Mammary epithelial cell (primary cell): ENCODE data around the gene BBS7.

Experiments used
- EZH2 ChIP-seq: IDR thresholded peaks from 2 replicates; pipeline ENCODE4 v1.6.1; 2012; ENCODE audit warnings: low read length, inconsistent platforms, borderline replicate concordance
- TF ChIP-seq, protein P1 (sequence below), 2 donors: IDR thresholded peaks in 1 of 2; conservative IDR thresholded peaks in 1 of 2; 2 replicates each; pipeline ENCODE4 v1.5.1; 2011 to 2012; ENCODE audit warnings: inconsistent platforms in 2 of 2, low read length in 2 of 2, mild to moderate bottlenecking in 2 of 2, control low read depth in 1 of 2, low read depth in 1 of 2; ENCODE audit not compliant: insufficient read depth in 1 of 2; ENCODE audit errors: extremely low read depth in 1 of 2

DNA sequence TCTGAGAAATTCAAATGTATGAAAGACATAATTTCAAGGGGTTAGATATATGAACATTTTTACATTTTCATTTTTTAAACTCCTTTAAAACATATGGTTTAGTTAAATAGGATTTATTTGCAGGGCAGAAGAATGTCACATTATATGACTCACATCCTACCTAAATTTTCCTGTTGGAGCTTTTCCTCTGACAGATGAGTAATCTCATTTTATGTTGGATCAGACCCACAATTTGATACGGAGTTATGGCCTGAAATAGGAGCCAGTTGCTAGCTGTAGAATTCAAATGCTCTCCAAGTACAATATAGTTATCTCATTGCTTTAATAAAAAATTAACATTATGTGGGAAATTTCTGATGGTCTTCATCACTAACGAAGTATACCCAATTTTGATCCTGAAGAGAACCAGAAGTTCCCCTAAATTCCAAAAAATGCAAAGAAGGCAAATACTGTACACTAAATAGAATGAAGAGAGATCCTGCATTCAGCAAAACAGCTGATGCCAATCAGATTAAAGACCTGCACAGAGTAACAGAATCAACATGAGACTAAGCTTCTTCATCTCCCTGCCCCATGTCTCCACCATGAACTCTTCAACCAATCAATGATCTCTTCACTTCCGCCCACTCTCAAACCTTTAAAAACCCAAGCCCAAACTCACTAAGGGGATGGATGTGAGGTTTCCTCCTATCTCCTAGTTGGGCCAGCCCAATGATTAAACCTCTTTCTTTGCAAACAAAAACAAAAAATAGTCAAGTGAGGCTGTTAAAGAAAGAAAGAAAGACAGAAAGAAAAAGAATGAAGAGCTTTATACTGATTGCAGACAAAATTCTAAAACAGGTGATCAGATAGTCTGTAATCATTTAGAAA, 80.1 kb downstream of the BBS7 start:
- TF ChIP-seq, protein P1, sequence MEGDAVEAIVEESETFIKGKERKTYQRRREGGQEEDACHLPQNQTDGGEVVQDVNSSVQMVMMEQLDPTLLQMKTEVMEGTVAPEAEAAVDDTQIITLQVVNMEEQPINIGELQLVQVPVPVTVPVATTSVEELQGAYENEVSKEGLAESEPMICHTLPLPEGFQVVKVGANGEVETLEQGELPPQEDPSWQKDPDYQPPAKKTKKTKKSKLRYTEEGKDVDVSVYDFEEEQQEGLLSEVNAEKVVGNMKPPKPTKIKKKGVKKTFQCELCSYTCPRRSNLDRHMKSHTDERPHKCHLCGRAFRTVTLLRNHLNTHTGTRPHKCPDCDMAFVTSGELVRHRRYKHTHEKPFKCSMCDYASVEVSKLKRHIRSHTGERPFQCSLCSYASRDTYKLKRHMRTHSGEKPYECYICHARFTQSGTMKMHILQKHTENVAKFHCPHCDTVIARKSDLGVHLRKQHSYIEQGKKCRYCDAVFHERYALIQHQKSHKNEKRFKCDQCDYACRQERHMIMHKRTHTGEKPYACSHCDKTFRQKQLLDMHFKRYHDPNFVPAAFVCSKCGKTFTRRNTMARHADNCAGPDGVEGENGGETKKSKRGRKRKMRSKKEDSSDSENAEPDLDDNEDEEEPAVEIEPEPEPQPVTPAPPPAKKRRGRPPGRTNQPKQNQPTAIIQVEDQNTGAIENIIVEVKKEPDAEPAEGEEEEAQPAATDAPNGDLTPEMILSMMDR (conservative IDR thresholded peaks at IDR 0.05 in 1 of 2, IDR thresholded peaks at IDR 0.05 in 1 of 2; ENCODE audit: extremely low read depth in 1 of 2, insufficient read depth in 1 of 2, low read depth in 1 of 2, low read length in 2 of 2): no peak
- TF ChIP-seq EZH2: no peak
